GM21526 (cell line): ENCODE measurements around the gene PAXIP1.
"Not testable (repeated sequence)": the region's sequence is repeated elsewhere in the genome, so short reads cannot be mapped to it uniquely, and the experiment has no call there.

ENCODE experiments used
- ATAC-seq: cut with Tn5 transposase; IDR thresholded peaks from one replicate; pipeline ENCODE4 v1.9.1; 2021; ENCODE audit warnings: moderate library complexity; ENCODE audit not compliant: unreplicated experiment, low FRiP score

The PAXIP1 gene

DNA sequence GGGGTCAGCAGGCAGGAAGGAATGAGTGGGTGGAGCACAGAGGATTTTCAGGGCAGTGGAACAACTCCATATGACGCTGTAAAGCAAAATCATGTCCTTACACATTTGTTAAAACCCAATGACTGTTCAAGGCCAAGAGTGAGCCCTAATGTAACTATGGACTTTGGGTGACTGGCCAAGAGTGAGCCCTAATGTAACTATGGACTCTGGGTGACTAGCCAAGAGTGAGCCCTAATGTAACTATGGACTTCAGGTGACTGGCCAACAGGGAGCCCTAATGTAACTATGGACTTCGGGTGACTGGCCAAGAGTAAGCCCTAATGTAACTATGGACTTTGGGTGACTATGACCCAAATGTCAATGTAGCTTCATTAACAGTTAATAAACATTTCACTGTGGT lies 52.0 kb downstream of the PAXIP1 start:
- ATAC-seq, result no peak

GRCh38 chr7:154947604-154948003 lies 55.3 kb downstream of the PAXIP1 start:
- ATAC-seq, result no peak

- no peak for ATAC-seq
Observed at GRCh38 chr7:154946166-154946565, 56.8 kb downstream of the PAXIP1 start.

- no peak for ATAC-seq
Observed at GRCh38 chr7:154943906-154944305, 59.0 kb downstream of the PAXIP1 start.

GRCh38 chr7:154942691-154943090 lies 60.2 kb downstream of the PAXIP1 start:
- no peak for ATAC-seq

DNA sequence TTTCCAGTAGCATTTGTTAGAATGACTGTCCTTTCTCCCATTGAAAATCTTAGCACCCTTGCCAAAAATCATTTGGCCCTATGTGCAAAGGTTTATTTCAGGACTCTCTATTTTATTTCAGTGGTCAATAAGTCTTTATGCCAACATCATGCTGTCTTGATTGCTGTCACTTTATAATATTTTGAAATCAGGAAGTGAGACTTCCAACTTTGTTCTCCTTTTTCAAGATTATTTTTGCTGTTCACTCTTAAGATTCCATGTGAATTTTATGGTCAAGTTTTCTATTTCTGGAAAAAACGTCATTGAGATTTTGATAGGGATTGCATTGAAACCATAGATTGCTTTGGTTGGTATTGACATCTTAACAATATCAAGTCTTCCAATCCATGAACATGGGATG lies 65.1 kb downstream of the PAXIP1 start:
- ATAC-seq, result no peak

- not testable (repeated sequence) for ATAC-seq
Observed at GRCh38 chr7:154934353-154934952, 68.5 kb downstream of the PAXIP1 start.

- no peak for ATAC-seq
Observed at GRCh38 chr7:154931906-154932305, 71.0 kb downstream of the PAXIP1 start.

DNA sequence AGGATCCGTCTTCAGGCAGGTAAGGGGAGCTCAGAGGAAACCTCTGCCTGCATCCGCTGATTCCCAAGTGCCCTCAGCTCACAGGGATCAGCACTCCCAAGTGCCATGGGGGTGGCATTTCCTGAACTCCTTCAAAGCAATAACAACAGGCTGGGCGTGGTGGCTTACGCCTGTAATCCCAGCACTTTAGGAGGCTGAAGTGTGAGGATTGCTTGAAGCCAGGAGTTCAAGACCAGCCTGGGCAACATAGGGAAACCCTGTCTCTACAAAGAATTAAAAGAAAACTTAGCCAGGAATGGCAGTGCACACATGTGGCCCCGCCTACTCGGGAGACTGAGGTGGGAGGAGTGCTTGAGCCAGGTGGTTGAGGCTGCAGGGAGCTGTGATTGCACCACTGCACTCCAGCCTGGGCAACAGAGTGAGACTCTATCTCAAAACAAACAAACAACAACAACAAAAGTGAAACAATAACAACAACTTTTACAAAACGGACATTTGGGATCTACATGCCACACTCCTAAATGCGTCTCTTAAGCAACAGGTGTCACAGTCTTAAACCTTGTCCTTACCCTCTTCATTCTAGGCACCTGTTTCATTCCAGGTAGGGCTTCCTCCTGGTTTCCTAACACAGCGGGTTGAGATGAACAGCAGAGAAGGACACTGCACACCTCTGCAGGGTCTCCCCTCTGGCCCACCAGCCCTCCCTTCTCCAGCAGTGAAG lies 73.8 kb downstream of the PAXIP1 start:
- ATAC-seq, result no peak

GRCh38 chr7:154928136-154929005 lies 74.6 kb downstream of the PAXIP1 start:
- ATAC-seq, result peak; percentile 81

GRCh38 chr7:154927624-154928125 lies 75.2 kb downstream of the PAXIP1 start:
- ATAC-seq, result peak; percentile 56

DNA sequence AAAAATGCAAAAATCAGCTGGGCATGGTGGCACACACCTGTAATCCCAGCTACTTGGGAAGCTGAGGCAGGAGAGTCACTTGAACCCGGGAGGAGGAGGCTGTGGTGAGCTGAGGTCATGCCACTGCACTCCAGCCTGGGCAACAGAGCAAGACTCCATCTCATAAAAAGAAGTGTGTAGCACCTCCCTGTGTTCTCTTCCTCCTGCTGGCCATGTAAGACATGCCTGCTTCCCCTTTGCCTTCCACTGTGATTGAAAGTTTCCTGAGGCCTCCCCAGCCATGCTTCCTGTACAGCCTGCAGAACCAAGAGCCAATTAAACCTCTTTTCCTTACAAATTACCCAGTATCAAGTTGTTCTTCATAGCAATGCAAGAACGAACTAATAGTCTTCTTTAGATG lies 80.5 kb downstream of the PAXIP1 start:
- ATAC-seq, result not testable (repeated sequence)

DNA sequence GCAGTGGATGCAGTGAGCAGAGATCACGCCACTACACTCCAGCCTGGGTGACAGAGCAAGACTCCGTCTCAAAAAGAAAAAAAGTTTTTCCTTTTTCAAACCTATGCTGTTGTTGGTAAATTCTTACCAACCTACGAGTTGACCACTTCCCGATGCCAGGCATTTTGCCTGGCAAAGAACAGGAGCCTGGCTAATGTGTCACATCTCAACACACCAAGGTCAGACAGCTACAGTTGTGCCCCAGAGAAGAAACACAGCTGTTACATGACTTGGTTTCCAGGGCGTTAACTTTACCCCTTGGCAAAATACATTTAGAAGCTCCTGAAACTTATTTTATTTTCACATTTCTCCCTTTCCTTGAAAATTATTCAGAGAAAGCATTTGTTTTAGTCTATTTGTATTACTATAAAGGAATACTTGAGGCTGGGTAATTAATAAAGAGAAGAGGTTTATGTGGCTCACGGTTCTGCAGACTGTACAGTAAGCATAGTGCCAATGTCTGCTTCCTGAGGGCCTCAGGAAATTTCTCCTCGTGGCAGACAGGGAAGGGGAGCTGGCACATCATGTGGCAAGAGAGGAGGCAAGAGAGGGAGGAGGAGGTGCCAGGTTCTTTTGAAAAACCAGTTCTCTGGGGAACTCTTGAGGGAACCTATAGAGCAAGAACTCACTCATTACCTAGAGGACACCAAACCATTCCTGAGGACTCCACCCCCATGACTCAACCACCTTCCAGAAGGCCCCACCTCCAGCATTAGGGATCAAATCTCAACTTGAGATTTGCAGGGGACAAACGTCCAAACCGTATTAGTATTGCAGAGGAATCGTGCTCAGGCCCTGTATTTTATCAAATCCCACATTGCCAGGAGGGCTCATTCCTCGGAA lies 83.3 kb downstream of the PAXIP1 start:
- no peak for ATAC-seq

DNA sequence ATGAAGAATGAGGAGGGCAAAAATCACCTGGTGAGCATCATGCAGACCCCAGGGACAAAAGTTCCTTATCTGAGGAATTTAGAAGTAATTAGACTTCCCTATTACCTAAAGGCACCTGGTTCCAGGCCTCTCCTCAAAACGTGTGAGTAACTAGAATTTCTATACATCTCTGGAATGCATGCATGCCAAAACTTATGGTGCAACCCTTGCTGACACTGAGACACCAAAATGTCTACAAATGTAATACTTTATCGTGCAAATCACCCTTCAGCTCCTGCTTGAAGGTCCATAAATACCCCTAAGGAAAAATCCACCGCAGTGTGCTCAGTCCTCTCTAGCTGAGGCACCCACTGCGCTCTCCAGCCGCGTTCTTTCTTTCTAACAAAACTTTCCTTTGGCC lies 84.2 kb downstream of the PAXIP1 start:
- no peak for ATAC-seq

DNA sequence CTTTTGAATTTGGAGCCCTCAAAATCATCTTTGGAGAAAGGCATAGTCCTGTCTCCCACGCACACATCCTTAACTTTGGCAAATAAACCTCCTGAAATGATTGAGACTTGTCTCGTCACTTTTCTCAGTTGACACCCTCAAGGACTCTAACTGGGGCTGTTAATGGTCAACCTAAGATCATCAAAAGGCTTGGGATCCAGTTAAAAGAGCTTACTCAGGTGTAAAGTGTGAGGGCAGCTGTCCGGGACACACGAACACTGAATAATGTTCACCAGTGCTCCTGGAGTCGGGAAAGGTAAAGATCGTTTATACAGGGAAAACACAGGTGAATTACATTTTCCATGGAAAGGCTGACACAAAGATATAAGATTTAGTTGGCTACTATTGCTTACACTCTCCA lies 84.7 kb downstream of the PAXIP1 start:
- ATAC-seq, result no peak

DNA sequence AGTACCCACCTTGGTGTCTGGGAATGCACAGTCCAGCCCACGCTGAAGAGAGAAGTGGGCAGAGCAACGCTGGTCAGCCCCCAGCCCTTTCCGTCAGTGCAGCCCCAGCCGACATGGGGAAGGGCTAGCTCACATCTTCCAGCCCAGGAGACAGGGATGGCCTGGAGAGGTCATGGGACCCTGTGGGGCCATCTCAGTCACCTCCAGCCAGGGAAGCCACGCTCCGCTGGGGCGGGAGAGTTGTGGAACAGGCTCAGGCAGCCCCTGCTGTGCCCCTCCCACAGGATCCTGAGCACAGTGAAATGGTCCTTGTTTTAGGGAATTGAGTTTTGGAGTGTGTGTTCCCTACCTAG lies 85.1 kb downstream of the PAXIP1 start:
- no peak for ATAC-seq

DNA sequence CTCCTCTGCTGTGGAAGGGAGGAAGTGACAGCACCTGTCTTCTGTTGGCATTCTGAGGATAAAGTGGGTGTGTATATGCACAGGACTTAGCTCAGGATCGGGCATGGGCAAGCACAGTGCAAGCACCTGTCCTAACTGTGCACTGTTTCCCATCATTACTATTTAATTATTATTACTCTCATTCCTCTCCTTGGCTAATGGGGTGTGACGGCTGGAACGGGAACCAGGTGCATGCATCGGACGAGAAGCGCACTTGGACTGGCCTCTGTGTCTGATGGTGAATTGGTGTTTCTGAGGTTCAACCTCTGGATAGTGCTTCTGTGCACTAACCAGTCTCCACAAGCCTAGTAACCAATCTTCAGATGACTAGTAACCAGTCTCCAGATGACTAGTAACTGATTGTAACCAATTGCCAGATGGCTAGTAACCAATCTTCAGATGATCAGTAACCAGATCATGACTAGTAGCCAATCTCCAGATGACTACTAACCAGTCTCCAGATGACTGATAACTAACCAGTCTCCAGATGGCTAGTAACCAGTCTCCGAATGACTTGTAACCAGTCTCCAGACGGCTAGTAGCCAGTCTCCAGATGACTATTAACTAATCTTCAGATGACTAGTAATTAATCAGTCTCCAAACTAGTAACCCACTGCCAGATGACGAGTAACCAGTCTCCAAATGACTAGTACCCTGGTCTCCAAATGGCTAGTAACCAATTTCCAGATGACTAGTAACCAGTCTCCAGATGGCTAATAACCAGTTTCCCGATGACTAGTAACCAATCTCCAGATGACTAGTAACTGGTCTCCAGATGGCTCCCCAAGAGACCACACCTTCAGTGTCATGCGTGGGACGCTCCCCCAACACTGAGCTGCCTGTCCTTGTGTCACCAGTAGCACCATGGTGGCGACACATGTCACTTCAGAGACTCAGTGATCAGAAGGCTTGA lies 85.8 kb downstream of the PAXIP1 start:
- ATAC-seq, result no peak

DNA sequence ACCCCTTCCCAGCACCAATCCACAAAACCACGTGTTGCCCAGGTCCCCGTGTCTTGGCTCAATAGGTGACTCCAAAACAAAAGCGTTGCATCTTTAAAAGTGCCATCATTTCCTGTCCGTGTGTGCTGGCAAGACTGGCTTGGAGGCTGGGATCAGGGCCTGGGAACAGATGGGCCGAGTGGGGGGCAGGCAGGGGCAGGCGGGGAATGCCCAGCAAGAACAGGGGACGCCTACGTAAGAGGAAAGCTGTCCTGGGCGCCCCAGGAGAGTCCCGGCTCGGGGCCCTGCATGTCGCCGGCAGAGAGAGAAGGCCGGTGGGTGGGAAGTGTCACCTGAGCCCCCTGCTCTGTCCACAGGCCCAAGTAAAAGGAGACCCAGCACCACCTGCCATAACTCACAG lies 86.5 kb downstream of the PAXIP1 start:
- ATAC-seq, result no peak

DNA sequence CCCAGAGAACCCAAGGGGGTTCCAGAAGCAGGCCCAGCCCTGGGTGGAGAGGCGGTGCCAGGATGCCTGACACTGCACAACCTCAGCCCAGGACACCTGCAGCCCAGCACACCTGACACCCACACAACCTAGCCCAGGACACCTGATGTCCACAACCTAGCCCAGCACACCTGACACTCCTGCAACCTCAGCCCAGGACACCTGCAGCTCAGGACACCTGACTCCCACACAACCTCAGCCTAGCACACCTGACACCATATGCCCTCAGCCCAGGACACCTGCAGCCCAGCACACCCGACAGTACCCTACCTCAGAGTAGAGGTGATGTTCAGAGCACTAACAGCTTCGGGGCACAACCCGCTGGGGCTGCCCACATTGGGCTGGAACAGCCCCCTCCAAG lies 87.3 kb downstream of the PAXIP1 start:
- ATAC-seq, result no peak
